Frontal cortex (tissue), 4 donors: ENCODE data around the gene CCR1. TPM values are rescaled to one million over a fixed set of nuclear protein-coding genes. Genes with fewer than 3 reads are reported as not detected.
"Not testable (repeated sequence)": the region's sequence is repeated elsewhere in the genome, so short reads cannot be mapped to it uniquely, and the experiment has no call there.

Experiments
- DNase-seq, 2 donors: peaks; one replicate each; pipeline ENCODE4 v3.0.0; 2012; ENCODE audit warnings: low spot score in 2 of 2
- FAIRE-seq: peaks from 2 replicates; lab custom pipeline; 2012; peaks lifted over from hg19 to GRCh38; lab: Jason Lieb, UNC
- total RNA-seq: library from RNA; depleted of rRNA; stranded (reverse); fragments of >200 nt; gene quantifications from one replicate; pipeline ENCODE4 v1.2.3, GENCODE V29; 2014
- donor health status: control.
- donor health status: control.
- donor health status: control.

CCR1 gene
- total RNA-seq, 1 donor from 2014 or later, result 1.6 TPM

DNA sequence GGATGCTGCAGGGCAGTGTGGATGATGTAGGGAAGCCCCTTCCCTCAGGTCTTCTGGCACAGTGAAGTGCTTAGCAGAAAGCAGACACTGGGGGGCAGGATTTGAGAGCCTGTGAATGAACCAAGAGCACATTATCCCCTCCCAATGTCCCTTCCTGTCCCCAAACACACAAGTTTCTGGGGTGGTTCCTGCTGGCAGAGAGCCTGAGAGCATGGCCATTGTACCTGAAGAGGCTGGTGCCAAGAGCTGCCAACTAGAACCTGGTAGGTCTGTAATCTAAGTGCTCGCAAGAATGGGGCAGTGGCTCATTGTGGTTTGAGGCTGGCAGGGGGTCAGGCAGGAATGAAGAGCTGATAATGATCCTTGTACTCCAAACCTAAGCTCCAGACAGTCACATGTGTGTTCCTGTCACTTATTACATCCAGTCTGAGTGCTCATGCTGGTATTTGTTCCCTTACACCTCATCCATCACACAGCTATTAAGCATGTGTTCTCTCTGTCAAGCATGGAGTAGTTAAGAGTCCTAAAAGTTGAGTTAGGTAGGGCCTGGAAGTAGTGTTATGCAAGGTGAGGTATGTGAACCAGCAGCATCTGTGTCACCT is 6.7 kb upstream of the CCR1 start:
- FAIRE-seq, result no peak
- DNase-seq, result no peak

DNA sequence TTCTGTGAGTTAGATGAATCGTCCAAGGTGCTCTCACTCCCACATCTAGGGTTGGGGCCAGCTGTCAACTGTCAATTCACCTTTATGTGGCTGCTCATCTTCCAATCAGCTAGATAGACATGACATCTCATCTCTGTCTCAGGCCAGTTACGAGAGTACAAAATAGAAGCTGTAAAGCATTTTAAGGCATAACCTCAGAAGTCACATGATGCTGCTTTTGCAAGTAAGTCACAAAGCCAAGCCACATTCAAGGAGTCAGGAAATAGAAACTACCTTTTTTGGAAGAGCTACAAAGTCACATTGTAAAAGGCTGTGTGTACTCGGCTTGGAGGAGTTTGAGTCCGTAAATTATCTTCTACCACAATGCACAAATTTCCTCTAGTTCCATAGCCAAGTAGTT is 5.1 kb upstream of the CCR1 start:
- DNase-seq (no peak), FAIRE-seq (no peak)

DNA sequence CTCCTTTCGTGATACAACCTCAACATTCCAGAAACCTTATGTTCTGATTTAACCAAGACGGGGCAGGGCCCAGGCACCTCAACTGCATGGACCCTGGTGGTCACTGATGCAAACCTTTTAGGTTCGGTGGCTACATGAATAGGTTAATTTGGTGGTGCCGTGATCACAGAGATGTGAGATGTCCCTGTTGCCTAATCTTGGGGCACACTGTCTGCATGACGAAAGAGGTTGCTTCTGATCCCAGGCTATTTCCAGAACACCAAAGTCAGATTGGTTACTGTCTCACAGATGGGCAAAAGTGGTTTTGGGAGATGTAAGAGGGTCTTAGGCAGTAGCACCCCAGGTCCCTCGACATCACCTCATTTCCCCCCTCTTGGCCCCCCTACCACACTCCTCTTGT is 4.0 kb upstream of the CCR1 start:
- DNase-seq (no peak), FAIRE-seq (no peak)

DNA sequence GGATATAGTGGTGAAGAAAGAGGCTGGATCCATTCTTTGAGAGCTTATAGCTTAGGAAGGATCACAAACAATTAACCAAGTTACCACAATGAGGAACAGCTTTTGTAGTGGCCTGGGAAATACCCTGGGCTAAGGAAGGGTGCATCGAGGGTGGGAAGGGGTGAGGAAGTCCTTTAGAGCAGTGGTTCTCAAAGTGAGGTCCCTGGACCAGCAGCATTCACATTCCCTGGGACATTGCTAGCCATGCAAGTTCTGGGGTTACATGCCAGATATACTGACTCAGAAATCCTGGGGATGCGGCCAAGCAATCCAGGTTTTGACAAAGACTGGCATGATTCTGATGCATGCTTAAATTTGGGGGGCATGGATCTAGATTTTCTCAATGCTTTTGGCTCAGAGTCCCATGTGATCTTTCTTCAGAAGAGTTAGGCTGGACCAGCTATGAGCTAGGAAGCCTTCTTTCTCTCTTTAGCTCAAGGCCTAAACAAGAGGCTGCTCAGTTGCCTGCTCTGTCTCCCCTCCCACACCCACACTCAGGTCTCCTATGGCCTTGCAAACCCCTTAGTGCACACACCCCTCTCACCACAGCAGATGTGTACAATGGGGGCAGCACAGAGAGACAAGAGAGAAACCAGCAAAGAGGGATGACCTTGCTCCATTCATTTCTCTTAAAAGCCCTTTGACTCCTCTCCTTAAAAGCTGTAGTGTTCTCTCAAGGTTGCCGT is 1.8 kb upstream of the CCR1 start:
- DNase-seq (no peak), FAIRE-seq (no peak)

DNA sequence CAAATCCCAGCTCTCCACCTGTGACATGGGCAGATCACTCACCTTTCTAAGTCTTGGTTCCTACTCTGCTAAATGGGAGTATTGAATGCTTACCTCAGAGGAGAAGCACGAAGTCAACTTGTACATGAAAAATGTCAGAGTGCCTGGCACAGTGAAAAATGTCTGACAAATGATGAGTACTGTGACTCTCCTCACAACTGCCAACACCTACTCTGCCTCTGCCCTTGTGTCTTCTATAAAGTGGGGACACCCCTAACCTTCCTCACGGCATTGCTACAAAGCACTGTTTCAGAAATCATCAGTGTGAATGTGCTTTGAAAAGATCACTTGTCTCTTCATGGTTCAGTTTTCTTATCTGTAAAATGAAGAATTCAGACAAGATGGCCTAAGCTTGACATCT is 940 bp upstream of the CCR1 start:
- no peak for DNase-seq

DNA sequence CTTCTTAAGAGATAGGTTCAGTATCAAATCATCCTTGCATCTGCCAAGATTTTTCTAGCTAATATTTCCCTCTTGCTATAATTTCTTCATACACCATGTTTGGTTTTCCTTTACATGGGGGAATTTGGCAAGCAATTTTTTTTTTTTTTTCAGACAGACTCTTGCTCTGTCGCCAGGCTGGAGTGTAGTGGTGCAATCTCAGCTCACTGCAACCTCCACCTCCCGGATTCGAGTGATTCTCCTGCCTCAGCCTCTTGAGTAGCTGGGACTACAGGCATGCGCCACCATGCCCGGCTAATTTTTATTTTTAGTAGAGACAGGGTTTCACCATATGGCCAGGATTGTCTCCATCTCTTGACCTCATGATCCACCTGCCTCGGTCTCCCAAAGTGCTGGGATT is 599 bp downstream of the CCR1 start:
- not testable (repeated sequence) for FAIRE-seq, DNase-seq

More for the DNA sequence above, 940 bp upstream of the CCR1 start:
- FAIRE-seq, result no peak

DNA sequence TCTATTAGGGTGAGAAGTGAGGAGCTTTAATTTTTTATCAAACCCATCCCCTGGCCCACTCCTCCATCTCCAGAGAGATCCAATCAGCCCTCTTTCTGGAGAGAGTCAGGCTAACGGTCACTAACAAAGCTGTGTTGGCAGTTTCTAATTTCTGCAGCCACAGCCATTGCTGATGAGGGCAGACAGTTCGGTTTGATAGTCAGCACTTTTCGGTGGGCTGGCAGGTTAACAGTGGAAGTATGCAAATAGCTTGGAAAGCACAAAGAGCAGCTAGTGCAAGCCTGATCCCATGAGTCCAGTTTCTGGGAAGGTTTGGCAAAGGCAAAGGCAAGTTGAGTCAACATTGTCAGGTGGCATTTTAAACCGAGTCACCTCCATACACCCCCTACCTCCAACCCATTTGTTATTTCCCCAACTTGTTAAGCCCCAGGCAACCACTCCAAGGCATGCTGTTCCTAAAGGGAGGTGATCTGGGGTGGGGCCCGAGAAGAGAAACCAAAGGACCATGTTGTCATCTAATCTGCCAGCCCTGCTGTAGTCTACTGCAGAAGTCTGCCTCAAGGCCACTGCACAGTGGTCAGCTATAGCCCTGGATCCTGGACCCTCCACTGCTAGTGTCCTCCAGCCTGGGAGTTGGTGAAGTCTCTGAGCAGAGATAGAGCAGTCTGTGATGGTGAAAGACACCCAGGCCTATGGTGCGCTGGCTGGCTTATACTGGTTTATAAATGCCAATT is 1.7 kb downstream of the CCR1 start:
- no peak for DNase-seq
- FAIRE-seq, result no peak

DNA sequence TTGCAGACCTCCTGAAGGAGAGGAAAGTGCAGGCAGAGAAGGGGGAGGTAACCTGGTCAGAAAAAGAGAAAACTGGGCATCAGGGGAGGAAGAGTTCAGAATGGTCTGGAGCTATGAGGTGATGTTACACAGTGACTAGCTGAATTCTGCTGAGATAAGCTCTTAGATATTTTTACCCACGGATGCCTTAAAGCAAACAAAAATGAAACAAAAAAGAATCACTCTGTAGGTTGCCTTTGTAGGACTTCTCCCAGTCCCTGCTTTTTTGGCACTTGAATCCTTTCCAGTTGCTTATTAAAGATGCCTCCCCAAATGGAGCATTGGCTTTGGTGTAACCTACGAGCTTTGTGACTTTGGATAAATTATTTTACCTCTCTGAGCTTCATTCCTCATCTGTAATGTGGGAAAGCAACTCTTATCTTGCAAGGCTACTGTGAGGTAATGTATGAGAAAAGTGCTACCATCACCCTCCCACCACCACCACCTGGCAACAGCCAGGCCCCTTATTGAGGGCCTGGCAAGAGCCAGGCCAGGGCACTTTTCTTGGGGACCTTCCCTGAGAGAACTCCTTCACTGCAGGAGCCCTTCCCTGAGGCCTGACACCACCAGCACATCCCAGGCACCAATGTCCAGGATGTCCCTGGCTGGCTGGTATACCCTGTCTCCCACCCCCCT is 2.7 kb downstream of the CCR1 start:
- FAIRE-seq (no peak), DNase-seq (no peak)

DNA sequence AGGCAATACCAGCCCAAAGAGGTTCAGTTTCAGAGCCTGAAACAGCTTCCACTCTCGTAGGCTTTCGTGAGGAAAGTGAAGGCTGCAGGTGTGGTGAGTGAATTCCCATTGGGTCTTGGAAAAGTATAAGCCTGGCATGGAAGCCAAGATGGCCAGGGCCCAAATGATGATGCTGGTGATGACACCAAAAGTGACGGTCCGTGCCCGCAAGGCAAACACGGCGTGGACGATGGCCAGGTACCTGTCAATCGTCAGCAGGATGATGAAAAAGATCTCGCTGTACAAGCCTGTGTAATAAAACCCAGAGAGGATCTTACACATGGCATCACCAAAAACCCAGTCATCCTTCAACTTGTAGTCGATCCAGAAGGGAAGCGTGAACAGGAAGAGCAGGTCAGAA is 4.4 kb downstream of the CCR1 start:
- FAIRE-seq, result no peak
- no peak for DNase-seq

DNA sequence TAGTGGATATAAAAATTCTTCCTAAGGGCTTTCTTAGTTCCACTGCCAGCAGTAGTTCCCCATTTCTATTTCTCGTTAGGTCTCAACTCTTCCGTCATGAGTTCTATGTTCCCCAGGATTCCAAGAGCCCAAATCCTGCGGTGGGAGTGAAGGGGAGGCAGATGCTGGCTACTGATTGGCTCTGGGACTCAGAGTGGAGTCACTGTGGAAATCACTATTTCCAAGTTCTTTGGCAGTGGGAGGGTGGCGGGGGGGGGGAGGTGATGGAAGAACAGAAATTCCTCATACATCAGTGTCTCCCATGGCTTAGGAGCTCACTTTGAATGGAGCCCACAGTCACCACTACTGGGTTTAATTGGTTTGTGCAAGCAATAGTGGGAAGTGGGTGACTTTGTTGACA is 5.6 kb downstream of the CCR1 start:
- FAIRE-seq, result no peak
- DNase-seq, result no peak

DNA sequence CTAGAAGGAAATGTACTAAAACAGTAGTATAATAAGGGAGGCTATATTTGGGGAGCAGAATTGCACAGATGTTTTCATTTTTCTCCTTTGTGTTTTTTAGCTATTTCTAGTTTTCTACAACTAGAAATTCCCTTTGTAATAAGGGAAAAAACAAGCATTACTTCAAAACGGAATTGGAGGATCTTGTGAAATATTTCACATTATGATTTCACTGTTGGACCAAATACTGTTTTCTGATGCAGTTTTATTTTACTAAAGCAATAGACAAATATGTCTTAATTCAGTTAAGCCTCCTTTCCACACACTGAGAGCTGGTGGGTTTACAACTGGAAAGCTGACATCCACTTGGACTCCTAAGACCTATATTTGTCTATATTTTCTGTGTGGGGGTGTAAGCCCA is 7.3 kb downstream of the CCR1 start:
- DNase-seq (no peak), FAIRE-seq (no peak)

DNA sequence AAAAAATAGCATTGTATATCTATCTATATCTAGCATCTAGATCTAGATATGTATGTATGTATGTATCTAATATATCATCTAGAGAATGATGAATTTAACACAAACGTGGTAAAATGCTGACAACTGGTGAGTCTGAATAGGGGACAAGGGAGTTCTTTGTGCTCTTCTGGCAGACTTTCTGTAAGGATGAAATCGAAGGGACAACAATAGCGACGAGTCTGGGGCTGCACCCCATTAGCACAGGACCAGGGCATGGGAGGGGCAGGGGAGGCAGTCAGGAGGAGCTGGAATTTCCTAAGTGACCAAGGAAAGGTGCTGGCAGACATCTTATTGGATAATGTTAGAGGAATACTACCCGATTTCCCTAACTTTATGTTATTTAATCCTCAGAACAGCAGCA is 7.9 kb downstream of the CCR1 start:
- DNase-seq (no peak), FAIRE-seq (no peak)

DNA sequence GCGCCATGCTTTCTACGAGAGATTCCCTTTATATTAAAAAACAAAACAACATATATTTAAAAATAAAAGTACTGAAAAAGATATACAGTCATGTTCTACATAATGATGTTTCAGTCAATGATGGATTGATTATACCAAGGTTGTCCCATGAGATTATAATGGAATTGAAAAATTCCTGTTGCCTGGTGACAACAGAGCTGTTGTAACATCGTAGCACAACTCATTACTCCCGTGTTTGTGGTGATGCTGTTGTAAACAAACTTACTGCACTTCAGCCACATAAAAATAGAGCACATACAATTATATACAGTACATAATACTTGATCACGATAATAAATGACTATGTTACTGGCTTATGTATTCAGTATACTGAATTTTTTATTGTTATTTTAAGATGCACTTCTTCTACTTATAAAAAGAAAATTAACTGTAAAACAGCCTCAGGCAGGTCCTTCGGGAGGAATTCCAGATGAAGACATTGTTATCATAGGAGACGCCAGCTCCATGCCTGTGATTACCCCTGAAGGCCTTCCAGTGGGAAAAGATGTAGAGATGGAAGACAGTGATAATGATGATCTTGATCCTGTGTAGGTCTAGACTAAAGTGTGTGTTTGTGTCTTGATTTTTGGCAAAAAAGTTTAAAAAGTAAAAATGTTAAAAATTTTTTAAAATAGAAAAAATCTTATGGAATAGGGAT is 11.7 kb downstream of the CCR1 start:
- FAIRE-seq (no peak), DNase-seq (no peak)

DNA sequence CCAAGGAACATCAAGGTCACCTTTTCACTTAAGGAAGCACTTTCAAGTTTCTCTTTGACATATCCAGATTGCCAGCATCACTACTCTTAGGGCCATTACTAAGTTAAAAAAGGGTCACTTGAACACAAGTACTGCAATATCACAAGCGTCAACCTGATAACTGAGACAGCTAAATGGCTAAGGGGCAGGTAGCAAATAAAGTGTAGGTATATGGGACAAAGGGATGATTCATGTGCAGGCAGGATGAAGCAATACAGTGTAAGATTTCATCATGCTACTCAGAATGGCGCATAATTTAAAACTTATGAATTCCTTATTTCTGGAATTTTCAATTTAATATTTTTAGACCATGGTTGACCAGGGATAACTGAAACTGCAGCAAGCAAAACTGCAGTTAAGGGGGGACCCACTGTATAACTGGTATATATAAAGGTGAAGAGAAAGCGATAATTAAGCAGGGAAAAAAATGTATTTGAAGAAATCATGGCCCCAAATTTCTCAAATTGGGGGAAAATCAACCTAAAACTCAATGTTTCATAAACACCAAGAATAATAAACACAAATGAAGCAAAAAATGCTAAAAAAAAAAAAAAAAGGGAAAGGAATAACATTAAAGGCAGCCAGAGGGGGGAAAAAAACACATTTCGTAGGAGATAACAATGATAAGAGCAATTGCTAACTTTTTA is 13.1 kb downstream of the CCR1 start:
- FAIRE-seq (no peak), DNase-seq (no peak)

DNA sequence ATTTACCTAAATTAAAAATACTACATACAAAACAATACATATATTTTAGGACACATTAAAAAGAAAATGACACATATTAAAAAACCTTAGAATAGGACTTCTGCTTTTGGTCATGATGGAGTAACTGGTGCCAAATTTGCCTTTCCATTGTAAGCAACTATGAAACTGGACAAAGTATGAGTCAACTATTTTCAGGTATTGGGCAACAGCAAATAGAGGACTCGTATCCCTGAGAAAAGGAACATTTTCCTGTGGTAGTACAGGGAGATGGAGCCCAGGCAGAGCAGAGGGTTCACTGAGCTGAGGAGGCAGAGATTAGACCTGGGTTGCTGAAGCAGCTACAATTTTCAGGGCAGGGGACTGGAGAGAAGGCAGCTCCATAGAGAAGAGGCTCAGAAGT is 14.7 kb downstream of the CCR1 start:
- FAIRE-seq, result no peak
- no peak for DNase-seq

DNA sequence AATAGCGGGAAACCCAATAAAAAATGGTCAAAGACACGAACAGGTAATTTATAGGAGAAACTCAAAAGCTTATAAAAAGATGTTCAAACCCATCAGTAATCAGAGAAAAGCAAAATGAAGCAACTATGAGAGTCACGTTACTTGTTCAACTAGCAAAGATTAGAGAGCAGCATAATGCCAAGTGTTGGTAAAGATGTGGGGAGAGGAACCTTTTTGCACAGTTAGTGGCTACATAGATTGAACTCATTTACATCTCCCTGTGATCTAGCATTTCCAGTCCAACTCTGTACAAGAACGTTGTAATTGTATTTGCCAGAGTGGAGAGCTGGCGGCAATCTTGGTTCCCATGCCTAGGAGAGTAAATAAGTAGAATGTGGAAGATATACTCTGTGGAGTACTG is 15.2 kb downstream of the CCR1 start:
- FAIRE-seq (no peak), DNase-seq (no peak)

DNA sequence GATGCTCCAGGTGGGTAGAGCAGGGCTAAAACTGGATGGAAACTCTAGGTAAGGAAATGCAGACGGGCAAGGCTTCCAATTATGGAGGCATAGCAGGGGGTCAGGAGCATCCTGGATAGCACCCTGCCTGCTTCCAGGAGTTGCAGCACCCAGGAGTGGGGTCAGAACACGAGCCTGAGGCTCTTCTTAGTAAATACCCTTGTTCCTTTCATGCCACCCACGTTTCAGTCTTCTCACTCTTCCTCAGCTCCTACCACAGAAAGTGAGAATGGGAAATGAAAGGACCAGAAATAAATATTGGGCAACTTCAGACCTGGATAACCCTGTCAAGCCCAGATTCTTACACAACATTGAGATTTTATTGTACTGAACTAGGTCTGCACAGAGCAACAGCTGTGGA is 16.4 kb downstream of the CCR1 start:
- FAIRE-seq (no peak), DNase-seq (no peak)

DNA sequence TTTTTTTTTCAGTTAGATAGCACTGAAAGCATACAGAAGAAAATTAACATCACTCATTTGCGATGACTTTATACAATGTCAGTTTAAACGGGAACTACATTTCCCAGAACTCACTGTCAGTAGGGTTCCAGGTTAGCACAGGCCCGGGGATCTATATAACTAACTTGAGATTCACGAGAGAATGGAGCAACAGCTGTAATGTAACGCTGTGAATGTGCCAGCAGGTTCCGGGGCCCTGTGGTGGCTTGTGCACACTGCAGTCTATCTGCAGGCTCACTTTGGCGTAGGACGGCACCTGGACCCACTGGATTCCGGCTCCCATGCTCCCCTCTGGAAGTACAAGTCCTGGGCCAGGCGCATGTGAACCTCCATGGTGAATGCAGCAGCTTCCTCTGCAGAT is 19.4 kb downstream of the CCR1 start:
- FAIRE-seq, result no peak

DNA sequence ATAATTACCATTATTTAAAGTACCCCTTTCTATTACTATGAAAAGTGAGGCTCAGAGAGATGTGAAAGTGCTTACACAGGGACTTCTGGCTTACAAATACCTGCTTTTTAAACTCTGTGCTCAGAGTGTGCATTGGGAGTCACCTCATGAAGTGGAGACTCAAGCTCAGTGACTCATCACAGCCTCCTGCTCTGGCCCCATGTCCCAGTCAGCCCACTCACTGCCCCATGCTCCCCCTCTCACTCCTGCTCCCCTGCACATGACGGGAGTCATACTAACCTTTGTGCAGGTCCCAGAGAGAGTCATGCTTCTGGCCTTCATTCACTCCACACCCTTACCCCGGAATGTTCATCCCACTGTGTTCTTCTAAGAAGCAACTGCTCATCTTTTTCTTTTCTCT is 20.2 kb downstream of the CCR1 start:
- DNase-seq, result no peak
- FAIRE-seq, result no peak

More for the DNA sequence above, 19.4 kb downstream of the CCR1 start:
- no peak for DNase-seq

DNA sequence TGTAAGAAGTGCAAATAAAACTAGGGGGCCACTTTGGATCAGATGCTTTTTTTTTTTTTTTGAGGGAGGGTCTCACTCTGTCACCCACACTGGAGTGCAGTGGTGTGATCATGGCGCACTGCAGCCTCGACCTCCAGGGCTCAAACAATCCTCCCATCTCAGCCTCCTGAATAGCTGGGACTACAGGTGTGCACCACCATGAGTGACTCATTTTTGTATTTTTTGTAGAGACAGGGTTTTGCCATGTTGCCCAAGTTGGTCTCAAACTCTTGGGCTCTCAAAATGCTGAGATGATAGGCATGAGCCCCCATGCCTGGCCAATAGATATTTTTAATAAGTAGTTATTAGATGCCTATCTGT is 20.8 kb downstream of the CCR1 start:
- DNase-seq, result no peak
- no peak for FAIRE-seq
